OCI-LY7 (cell line): ENCODE data around the gene TIMP4. TPM values are rescaled to one million over a fixed set of nuclear protein-coding genes. Genes with fewer than 3 reads are reported as not detected.

Source experiments
- BruUV-seq: library from RNA; stranded (reverse); fragments of 400-500 nt; replicated peaks from 2 replicates; lab custom pipeline; 2021; lab: Mats Ljungman, UMichigan
- CTCF ChIA-PET: fragments of 300-600 bp; sonication (Branson Sonifier 250); formaldehyde crosslinking; loops from one replicate; lab custom pipeline; 2022; ENCODE audit warnings: antibody characterized with exemption; ENCODE audit not compliant: unreplicated experiment; lab: Charles Lee
- POLR2A ChIA-PET: fragments of 300-600 bp; sonication (Branson Sonifier 250); formaldehyde crosslinking; loops from one replicate; lab custom pipeline; 2022; ENCODE audit warnings: antibody characterized with exemption; lab: Charles Lee
- DNase-seq: peaks from one replicate; pipeline ENCODE4 v3.0.0-alpha.2; 2015; ENCODE audit warnings: low spot score
- H2AFZ ChIP-seq: fragments of 200-600 bp; sonication (generic), shearing (Covaris generic); 2 replicates; pipeline ENCODE4 v1.6.1; 2014; ENCODE audit warnings: mild to moderate bottlenecking, antibody characterized with exemption, low read length, moderate library complexity
- H3K27ac ChIP-seq: fragments of 200-600 bp; sonication (generic); 2 replicates; pipeline ENCODE4 v1.5.1; 2014; ENCODE audit warnings: mixed run types, low read depth, mild to moderate bottlenecking, moderate library complexity, low read length, inconsistent platforms; ENCODE audit not compliant: poor library complexity, severe bottlenecking
- H3K36me3 ChIP-seq: fragments of 200-600 bp; sonication (generic); 2 replicates; pipeline ENCODE4 v1.6.1; 2014; ENCODE audit warnings: mild to moderate bottlenecking, antibody characterized with exemption, low read length, moderate library complexity, mixed read lengths; ENCODE audit not compliant: insufficient read depth
- H3K4me1 ChIP-seq: fragments of 200-600 bp; sonication (generic); 2 replicates; pipeline ENCODE4 v1.5.1; 2014; ENCODE audit warnings: mild to moderate bottlenecking, low read length; ENCODE audit not compliant: insufficient read depth, poor library complexity, severe bottlenecking
- H3K4me2 ChIP-seq: fragments of 200-600 bp; sonication (generic); 2 replicates; pipeline ENCODE4 v1.6.1; 2014; ENCODE audit warnings: mild to moderate bottlenecking, low read length
- H3K4me3 ChIP-seq: fragments of 200-600 bp; sonication (generic); 2 replicates; pipeline ENCODE4 v1.5.1; 2014; ENCODE audit warnings: mild to moderate bottlenecking, low read depth, low read length; ENCODE audit not compliant: poor library complexity, severe bottlenecking
- H3K79me2 ChIP-seq: fragments of 200-600 bp; sonication (generic); 2 replicates; pipeline ENCODE4 v1.6.1; 2016; ENCODE audit warnings: low read depth, mild to moderate bottlenecking, low read length, moderate library complexity, mixed read lengths; ENCODE audit not compliant: insufficient read depth
- H3K9me2 ChIP-seq: fragments of 200-600 bp; sonication (generic); 2 replicates; pipeline ENCODE4 v1.6.1; 2016; ENCODE audit warnings: mild to moderate bottlenecking, low read length, mixed read lengths; ENCODE audit not compliant: insufficient read depth
- H3K9me3 ChIP-seq: fragments of 200-600 bp; sonication (generic); 2 replicates; pipeline ENCODE4 v1.6.1; 2014; ENCODE audit warnings: mild to moderate bottlenecking, mixed run types, low read length, mixed read lengths
- H4K20me1 ChIP-seq: fragments of 200-600 bp; sonication (generic); 2 replicates; pipeline ENCODE4 v1.6.1; 2014; ENCODE audit warnings: mild to moderate bottlenecking, antibody characterized with exemption, low read length, moderate library complexity, mixed read lengths; ENCODE audit not compliant: insufficient read depth
- CTCF ChIP-seq: fragments of 200-600 bp; sonication (generic); conservative IDR thresholded peaks from 2 replicates; pipeline ENCODE4 v1.5.1; 2014; ENCODE audit warnings: mild to moderate bottlenecking, antibody characterized with exemption, low read length, moderate library complexity, mixed read lengths
- EZH2phosphoT487 ChIP-seq: fragments of 200-600 bp; sonication (generic); IDR thresholded peaks from 2 replicates; pipeline ENCODE4 v1.6.1; 2018; ENCODE audit warnings: low read depth, borderline replicate concordance, mild to moderate bottlenecking, mixed run types, antibody characterized with exemption, low read length, moderate library complexity, mixed read lengths
- intact Hi-C: fragments of 100-400 bp; cut with micrococcal nuclease; formaldehyde crosslinking; loops from one replicate; pipeline ENCODE4 v1.10.0; 2022; ENCODE audit not compliant: unreplicated experiment
- total RNA-seq, 2 experiments: library from RNA; depleted of rRNA in 1 of 2; stranded (reverse); fragments of >200 nt in 1 of 2; shearing (Covaris generic) in 1 of 2; gene quantifications; 2 replicates each; pipeline ENCODE4 v1.2.3, GENCODE V29; 2014 to 2022

TIMP4 gene
- total RNA-seq, 2 experiments from 2014 or later: not detected

DNA sequence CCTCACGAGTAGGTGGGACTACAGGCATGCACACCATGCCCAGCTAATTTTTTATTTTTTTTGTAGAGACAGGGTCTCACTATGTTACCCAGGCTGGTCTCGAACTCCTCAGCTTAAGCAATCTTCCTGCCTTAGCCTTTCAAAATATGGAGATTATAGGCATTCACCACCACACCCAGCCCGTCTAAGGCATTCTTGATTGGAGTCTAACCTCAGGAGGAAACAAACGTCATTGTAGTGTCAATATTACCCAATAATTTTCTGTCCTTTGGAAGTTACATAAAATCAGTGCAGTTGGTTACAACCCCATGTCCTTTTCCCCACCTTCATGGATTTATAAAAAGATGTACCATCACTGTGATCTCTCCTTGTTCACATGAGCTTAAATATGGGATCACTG lies 41.8 kb downstream of the TIMP4 start:
- ChIA-PET POLR2A (interaction anchor here (0.6 kb wide), 1 partner anchor 24 kb away, joined by 3 read pairs; no protein-coding TSS in a partner anchor), CTCF (no interaction called here)
- no peak for DNase-seq

GRCh38 chr3:12115849-12116248 lies 42.9 kb downstream of the TIMP4 start:
- H3K27ac ChIP-seq: no peak overlapping the region
- H3K4me3 ChIP-seq: no peak overlapping the region
- no peaks in the 10 kb centered on the region for H3K9me2 ChIP-seq
- no peaks in the 10 kb centered on the region for H3K79me2 ChIP-seq
- no peak for DNase-seq
- intact Hi-C loops: no loop called here
- POLR2A ChIA-PET: interaction anchor here (0.7 kb wide), 1 partner anchor 573 kb away, joined by 3 read pairs; no protein-coding TSS in a partner anchor
- peaks cover 5% of the 10 kb centered on the region for H3K4me1 ChIP-seq
- no TSS peak for BruUV-seq
- CTCF ChIA-PET: no interaction called here
- no peaks in the 10 kb centered on the region for H4K20me1 ChIP-seq
- no peak overlapping the region for H2AFZ ChIP-seq
- H3K4me2 ChIP-seq: no peak overlapping the region
- H3K36me3 ChIP-seq: no peaks in the 10 kb centered on the region
- TF ChIP-seq EZH2phosphoT487: no peak
- no peak for TF ChIP-seq CTCF
- H3K9me3 ChIP-seq: no peaks in the 10 kb centered on the region

More for the DNA sequence above, 41.8 kb downstream of the TIMP4 start:
- Histone ChIP-seq H3K27ac (no peak overlapping the region), H3K9me3 (no peaks in the 10 kb centered on the region), H4K20me1 (no peaks in the 10 kb centered on the region), H3K4me1 (peaks cover 5% of the 10 kb centered on the region), H3K9me2 (no peaks in the 10 kb centered on the region), H3K4me3 (no peak overlapping the region), H3K36me3 (no peaks in the 10 kb centered on the region), H2AFZ (no peak overlapping the region), H3K4me2 (no peak overlapping the region), H3K79me2 (no peaks in the 10 kb centered on the region)
- intact Hi-C loops: no loop called here
- no TSS peak for BruUV-seq
- TF ChIP-seq EZH2phosphoT487 (no peak), CTCF (no peak)

GRCh38 chr3:12115104-12115503 lies 43.6 kb downstream of the TIMP4 start:
- Histone ChIP-seq H3K4me3 (no peak overlapping the region), H3K4me1 (peaks cover under 1% of the 10 kb centered on the region), H3K9me2 (no peaks in the 10 kb centered on the region), H3K9me3 (no peaks in the 10 kb centered on the region), H3K36me3 (no peaks in the 10 kb centered on the region), H4K20me1 (no peaks in the 10 kb centered on the region), H3K4me2 (no peak overlapping the region), H3K79me2 (no peaks in the 10 kb centered on the region), H2AFZ (no peak overlapping the region), H3K27ac (no peak overlapping the region)
- CTCF ChIA-PET: no interaction called here
- intact Hi-C loops: no loop called here
- no peak for DNase-seq
- no TSS peak for BruUV-seq
- POLR2A ChIA-PET: no interaction called here
- TF ChIP-seq EZH2phosphoT487 (no peak), CTCF (no peak)
